Stimulated activated effector memory CD8-positive, alpha-beta T cell treated with anti-CD3 and anti-CD28 coated beads, Interleukin-12 subunit alpha, Interleukin-12 subunit beta, amount 100 ng/mL, for 72 hours (primary cell): ENCODE measurements around the gene FHIT.
A peak's percentile ranks its signal among the peaks of the same experiment; 100 is the strongest.
"Not testable (repeated sequence)": the region's sequence is repeated elsewhere in the genome, so short reads cannot be mapped to it uniquely, and the experiment has no call there.

Experiments used
- ATAC-seq: fragments of 150-1000 bp; cut with Tn5 transposase; 2 replicates; pipeline ENCODE4 v1.10.0; 2021
- DNase-seq, 2 donors: peaks; one replicate each; pipeline ENCODE4 v3.0.0; 2021 to 2022; ENCODE audit warnings: low spot score in 2 of 2
- H3K27ac Mint-ChIP-seq: one replicate; pipeline ENCODE4 v1.8.0; 2022; ENCODE audit warnings: mild to moderate bottlenecking, mixed read lengths
- H3K36me3 Mint-ChIP-seq: one replicate; pipeline ENCODE4 v1.8.0; 2022; ENCODE audit warnings: mild to moderate bottlenecking, mixed read lengths
- H3K4me1 Mint-ChIP-seq: one replicate; pipeline ENCODE4 v1.8.0; 2022; ENCODE audit warnings: mixed read lengths
- H3K4me3 Mint-ChIP-seq: one replicate; pipeline ENCODE4 v1.8.0; 2022; ENCODE audit warnings: mild to moderate bottlenecking, mixed read lengths
- H3K9me3 Mint-ChIP-seq: one replicate; pipeline ENCODE4 v1.8.0; 2022; ENCODE audit warnings: mixed read lengths

The FHIT gene

DNA sequence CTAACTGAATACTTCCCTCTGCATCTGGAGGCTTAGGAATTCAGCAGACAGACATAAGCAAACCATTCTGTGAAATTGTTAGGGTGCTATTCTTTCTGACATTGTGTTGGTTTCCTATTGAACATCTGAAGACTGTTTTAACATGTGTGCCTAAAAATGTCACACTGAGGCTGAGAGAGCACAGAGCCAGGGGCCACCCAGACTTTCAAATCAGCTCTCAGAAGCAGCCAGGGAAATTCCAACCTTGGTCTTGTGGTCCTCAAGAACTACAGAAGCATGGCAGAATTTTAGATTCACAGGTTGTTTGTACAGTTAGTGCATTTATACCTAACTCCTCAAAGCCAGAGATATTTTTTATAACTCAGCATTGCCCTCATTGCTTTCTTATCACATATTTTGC, 1272.3 kb downstream of the FHIT start:
- no peak overlapping the region for H3K4me3 Mint-ChIP-seq
- DNase-seq: no peak
- H3K9me3 Mint-ChIP-seq: no peaks in the 10 kb centered on the region
- no peak overlapping the region for H3K27ac Mint-ChIP-seq
- peaks cover 31% of the 10 kb centered on the region for H3K4me1 Mint-ChIP-seq
- no peaks in the 10 kb centered on the region for H3K36me3 Mint-ChIP-seq
- ATAC-seq: peak; percentile 69

DNA sequence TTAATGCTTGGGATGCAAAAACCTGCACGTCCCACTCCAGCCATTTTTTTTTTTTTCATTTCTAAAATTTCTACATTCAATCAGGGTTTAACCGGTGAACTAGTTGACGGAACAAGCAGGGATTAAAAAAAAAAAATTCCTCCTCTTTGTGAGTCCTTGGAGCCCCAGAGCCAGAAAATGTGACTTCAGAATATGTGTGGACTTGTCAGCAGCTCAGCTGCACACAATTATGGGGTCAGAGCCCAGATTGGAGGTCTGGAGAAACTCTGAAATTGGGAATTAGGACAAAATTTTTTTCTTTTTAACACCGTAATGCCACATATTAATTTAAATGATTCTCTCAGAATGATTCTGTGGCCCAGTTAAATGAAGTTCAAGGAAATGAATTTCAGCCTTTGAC, 1280.5 kb downstream of the FHIT start:
- Mint-ChIP-seq H3K36me3 (no peaks in the 10 kb centered on the region), H3K27ac (no peak overlapping the region), H3K4me1 (no peaks in the 10 kb centered on the region), H3K4me3 (no peak overlapping the region), H3K9me3 (peaks cover 7% of the 10 kb centered on the region)
- ATAC-seq (no peak), DNase-seq (no peak)

DNA sequence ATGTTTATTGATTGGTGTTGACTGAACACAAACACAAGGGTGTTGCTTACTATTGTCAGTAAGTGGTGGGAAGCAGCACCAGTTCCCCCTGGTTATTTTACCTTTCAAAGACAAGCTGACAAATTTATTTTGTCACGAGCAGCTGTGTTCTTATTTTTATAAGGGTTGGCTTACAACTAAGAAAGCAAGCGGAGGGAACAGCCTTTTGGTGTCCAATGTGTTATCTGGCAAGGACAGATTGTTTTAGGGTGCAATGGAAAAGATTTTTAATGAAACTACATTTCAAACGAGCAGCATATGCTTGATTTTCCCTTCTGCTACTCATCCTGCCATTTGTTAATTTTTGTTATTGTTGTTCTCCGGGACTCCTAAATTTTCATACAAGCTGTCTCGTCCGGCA, 1280.9 kb downstream of the FHIT start:
- ATAC-seq (no peak), DNase-seq (no peak)
- Mint-ChIP-seq H3K4me1 (no peaks in the 10 kb centered on the region), H3K27ac (no peak overlapping the region), H3K4me3 (no peak overlapping the region), H3K36me3 (no peaks in the 10 kb centered on the region), H3K9me3 (peaks cover 7% of the 10 kb centered on the region)

DNA sequence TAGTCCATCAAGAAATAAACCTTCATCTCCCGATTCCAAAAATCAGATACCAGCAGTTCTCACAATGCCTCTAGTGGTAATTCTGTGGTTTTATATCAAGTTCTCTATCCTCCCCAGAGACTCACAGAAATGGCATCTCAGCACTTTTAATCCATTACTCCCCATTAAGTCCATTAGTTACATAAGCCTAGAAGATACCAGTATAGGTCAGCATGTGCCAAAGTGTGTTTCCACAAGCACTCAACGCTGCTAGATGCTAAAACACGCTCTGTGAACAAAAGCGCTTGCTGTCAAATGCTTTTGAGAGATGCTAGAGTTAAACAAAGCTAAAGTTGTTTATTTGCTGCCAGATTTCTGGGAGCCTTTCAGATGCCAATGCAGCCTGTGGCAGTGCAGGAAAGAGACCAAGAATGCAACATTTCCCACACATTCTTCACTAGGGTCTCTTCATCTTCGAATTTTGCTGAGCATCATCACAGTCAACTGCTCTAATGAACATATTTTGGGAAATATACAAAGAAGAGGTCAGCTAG, 1282.7 kb downstream of the FHIT start:
- H3K4me3 Mint-ChIP-seq: no peak overlapping the region

DNA sequence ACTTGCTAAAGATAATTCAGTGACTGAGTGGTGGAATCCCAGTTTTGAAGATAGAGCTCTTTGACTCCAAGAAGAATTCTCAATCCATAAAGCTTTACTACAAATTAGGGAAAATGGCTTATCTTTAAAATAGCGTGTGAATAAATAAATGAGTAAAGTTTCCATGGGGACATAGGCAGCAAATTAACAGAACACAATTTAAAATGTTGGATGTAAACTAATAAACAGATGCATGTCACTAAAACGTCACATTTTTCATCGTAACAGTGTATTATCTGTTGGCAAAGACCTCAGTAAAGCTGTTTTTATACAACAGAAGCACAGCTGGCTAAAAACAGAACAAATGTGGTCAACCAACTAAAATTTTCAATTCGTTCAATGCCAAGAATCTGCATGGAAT, 1287.6 kb downstream of the FHIT start:
- Mint-ChIP-seq H3K36me3 (no peaks in the 10 kb centered on the region), H3K9me3 (no peaks in the 10 kb centered on the region), H3K4me3 (no peak overlapping the region), H3K27ac (no peak overlapping the region), H3K4me1 (peaks cover 4% of the 10 kb centered on the region)
- no peak for DNase-seq
- no peak for ATAC-seq

More for the DNA sequence above, 1282.7 kb downstream of the FHIT start:
- DNase-seq (no peak), ATAC-seq (no peak)
- Mint-ChIP-seq H3K4me1 (no peaks in the 10 kb centered on the region), H3K9me3 (peaks cover 7% of the 10 kb centered on the region), H3K36me3 (no peaks in the 10 kb centered on the region), H3K27ac (no peak overlapping the region)

DNA sequence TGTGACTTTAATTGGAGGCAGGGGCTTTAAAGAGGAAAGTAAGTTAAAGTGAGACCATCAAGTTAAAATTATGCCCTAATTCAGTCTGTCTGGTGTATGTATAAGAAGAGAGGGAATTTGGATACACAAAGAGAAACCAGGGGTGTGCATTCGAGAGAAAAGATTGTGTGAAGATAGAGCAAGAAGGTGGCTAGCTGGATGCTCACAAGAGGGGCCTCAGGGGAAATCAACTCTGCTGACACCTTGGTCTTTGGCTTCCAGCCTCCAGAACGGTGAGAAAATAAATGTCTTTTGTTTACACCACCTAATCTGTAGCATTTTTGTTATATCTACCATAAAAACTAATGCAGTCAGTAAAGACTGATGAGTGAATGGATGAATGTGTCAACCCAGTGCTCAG, 1294.1 kb downstream of the FHIT start:
- H3K9me3 Mint-ChIP-seq: peaks cover 8% of the 10 kb centered on the region
- peaks cover 18% of the 10 kb centered on the region for H3K4me1 Mint-ChIP-seq
- ATAC-seq: no peak
- H3K36me3 Mint-ChIP-seq: no peaks in the 10 kb centered on the region
- no peak overlapping the region for H3K4me3 Mint-ChIP-seq
- DNase-seq: no peak
- peak overlapping the region; percentile 9 for H3K27ac Mint-ChIP-seq

DNA sequence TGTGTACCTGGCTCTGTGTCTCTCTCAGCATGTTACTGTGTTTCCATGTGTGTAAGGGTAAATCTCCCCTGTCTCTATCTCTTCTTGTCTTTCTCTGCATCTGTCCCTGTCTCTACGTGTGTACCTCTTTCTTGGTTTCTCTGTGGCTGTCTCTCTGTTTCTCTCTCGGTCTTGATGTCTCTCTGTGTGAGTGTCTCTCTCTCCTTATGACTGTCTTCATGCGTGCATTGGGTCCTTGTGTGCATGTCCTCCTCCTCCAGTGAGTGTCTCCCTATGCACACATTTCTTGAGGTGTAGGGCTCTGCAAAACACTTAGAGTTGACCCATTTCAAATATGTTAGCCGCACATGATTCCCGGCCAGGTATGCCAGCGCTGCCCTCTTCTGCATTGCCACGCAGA, 1298.1 kb downstream of the FHIT start:
- no peak for DNase-seq
- Mint-ChIP-seq H3K27ac (no peak overlapping the region), H3K4me3 (no peak overlapping the region), H3K36me3 (no peaks in the 10 kb centered on the region), H3K4me1 (peaks cover 14% of the 10 kb centered on the region), H3K9me3 (peaks cover 8% of the 10 kb centered on the region)
- no peak for ATAC-seq

DNA sequence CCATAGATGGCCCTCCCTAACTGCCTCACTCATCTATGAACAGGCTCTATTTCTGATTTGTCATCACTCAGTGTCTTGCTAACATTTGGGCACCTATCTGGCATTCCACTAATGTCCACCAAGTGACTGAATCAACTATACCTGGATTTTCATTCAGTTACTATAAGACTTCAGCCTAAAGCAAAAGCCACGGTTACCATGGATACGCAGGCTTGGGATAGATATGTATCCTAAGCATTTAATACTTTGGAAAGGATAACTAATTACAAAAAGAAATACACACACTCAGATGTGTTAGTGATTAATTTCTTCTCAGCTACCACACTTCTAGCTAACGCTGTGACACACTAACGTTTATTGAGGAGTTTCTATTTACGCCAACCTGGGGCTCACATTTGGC, 1301.9 kb downstream of the FHIT start:
- Mint-ChIP-seq H3K9me3 (no peaks in the 10 kb centered on the region), H3K4me3 (no peak overlapping the region), H3K4me1 (peaks cover 6% of the 10 kb centered on the region), H3K27ac (no peak overlapping the region), H3K36me3 (no peaks in the 10 kb centered on the region)
- ATAC-seq (no peak), DNase-seq (no peak)

DNA sequence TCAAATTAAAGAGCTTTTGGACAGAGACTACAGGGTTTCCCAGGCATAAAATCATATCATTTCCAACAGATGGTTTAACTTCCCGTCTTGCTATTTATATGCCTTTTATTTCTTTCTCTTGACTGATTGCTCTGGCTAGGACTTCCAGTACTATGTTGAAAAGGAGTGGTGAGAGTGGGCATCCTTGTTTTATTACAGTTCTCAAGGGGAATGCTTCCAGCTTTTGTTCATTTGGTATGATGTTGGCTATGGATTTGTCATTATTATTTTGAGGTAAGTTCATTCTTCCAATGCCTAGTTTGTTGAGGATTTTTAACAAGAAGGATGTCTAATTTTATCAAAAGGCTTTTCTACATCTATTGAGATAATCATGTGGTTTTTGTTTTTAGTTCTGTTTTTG, 1304.9 kb downstream of the FHIT start:
- Mint-ChIP-seq H3K9me3 (no peaks in the 10 kb centered on the region), H3K36me3 (no peaks in the 10 kb centered on the region), H3K4me1 (peaks cover 2% of the 10 kb centered on the region), H3K4me3 (no peak overlapping the region), H3K27ac (no peak overlapping the region)
- DNase-seq (no peak), ATAC-seq (no peak)

DNA sequence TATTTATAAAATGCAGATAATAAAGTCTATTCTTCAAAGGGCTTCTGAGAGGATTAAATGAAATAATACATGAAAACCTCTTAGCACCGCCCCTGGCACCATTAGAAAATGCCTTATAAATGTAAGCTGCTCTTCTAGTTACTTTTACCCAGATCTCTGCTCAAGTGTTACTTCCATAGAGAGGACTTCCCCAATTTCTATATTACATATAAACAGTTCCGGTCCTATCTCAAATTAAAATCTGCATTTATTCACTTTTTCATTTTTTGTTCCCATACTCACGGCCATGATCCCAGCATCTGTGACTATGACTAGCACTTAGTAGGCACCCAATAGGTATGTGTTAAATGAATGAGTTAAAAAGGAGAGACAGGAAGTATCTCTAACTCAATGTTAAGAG, 1310.5 kb downstream of the FHIT start:
- Mint-ChIP-seq H3K36me3 (no peaks in the 10 kb centered on the region), H3K27ac (no peak overlapping the region), H3K4me1 (peaks cover 16% of the 10 kb centered on the region), H3K4me3 (no peak overlapping the region), H3K9me3 (no peaks in the 10 kb centered on the region)
- no peak for DNase-seq
- no peak for ATAC-seq

DNA sequence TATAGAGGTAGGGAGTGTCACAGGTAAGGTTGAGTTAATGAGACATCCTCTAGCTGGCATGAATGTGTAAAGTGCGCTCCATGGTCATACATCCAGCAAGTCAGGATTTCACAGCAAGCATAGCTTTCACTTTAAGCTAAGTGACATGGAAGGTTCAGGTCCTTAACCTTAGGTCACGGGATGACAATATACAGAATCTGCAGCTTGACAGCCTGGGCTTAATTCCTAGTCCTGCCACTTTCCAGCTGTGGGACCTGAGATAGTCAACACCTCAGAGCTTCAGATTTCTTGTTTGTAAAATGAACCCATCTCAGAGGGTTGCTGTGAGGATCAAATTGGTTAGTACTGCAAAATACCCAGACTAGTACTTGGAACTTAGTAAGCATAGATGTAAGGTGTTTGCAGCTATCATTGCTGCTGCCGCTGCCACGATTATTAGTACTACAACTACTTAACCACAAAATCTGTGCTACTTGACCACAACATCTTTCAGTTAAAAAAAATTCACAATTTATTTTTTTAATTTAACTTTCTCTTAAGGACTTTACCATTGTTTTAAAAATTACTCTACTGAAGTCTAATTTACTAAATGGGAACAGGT, 1311.3 kb downstream of the FHIT start:
- peaks cover 24% of the 10 kb centered on the region for H3K4me1 Mint-ChIP-seq
- no peaks in the 10 kb centered on the region for H3K36me3 Mint-ChIP-seq
- no peak for DNase-seq
- H3K9me3 Mint-ChIP-seq: no peaks in the 10 kb centered on the region
- no peak overlapping the region for H3K27ac Mint-ChIP-seq
- H3K4me3 Mint-ChIP-seq: no peak overlapping the region
- ATAC-seq: no peak

DNA sequence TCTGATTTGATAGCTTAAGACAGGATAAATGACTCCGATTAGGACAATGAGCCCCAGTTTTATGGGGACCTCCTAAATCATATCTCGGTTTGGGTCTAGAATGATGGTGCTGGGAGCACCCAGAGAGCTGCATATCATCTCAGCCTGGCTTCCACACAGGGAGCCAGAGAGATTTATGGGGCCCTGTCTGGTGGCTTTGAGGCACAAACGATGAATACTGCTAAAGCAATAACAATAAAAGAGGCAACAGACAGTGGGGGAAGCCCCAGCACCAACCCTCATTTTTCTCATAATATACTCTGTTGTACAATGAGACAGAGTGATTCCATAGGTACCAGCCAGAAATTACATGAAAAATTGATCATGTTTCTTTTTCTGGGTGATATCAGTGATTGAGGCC, 1312.4 kb downstream of the FHIT start:
- no peaks in the 10 kb centered on the region for H3K36me3 Mint-ChIP-seq
- no peak overlapping the region for H3K27ac Mint-ChIP-seq
- ATAC-seq (no peak), DNase-seq (no peak)
- H3K4me3 Mint-ChIP-seq: no peak overlapping the region
- peaks cover 2% of the 10 kb centered on the region for H3K9me3 Mint-ChIP-seq
- H3K4me1 Mint-ChIP-seq: peaks cover 32% of the 10 kb centered on the region

DNA sequence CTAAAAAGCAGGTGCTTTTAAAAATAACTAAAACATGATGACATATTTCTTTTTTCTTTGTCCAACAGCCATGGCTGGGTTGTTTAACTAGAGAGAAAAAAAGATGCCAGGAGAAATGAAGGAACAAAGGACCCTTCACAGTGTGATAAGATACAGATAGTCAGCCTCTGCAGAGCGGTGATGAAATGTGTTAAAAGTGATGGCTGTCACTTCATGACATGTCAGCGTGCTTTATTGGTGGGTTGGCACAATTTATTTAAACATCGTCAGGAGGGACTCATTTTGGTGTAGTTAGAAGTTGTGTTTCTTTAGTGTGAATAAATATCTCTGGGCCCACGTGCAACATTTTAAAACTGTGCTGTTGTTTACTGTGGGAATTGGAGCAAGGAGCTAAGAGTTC, 1314.1 kb downstream of the FHIT start:
- Mint-ChIP-seq H3K9me3 (peaks cover 2% of the 10 kb centered on the region), H3K27ac (no peak overlapping the region), H3K36me3 (no peaks in the 10 kb centered on the region), H3K4me3 (no peak overlapping the region), H3K4me1 (peaks cover 32% of the 10 kb centered on the region)
- ATAC-seq: no peak
- no peak for DNase-seq

DNA sequence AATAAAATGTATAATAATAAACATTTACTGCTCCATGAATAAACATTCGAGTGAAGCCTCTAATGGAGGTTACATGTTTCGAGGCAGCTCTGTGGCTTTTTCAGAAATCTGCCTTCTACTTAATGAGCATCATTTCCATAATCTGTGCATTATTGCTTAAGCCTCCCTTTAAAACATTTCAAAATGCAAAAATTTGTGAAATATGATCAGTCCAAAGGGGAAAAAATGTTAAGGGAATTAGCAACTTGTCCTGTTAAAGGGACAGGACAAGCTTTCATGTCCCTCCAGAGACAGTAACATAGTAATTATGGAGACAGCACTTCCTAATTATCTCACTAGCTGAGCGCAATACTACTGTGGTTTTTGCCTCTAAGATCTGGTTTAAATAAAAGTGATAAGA, 1314.8 kb downstream of the FHIT start:
- Mint-ChIP-seq H3K4me3 (no peak overlapping the region), H3K4me1 (peaks cover 30% of the 10 kb centered on the region), H3K9me3 (peaks cover 2% of the 10 kb centered on the region), H3K27ac (no peak overlapping the region), H3K36me3 (no peaks in the 10 kb centered on the region)
- no peak for ATAC-seq
- no peak for DNase-seq

DNA sequence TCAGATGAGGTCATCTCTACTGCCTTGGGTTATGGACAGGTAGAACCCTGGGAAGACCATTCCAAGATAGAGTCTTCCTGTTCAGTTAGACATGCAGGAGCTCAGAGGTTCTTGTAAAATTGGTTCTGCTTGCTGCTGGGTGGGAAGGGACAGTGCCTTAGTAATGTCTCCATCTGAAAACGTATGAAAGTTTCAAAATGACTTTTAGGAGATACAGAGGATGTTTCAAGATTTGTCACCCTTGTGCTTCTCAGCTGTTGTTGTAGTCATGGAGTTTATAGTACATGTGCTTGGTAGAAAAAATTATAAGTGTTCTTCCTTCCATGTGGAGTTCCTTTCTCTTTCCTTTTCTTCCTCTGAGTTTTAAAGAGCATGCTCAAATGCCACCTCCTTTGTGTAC, 1316.2 kb downstream of the FHIT start:
- Mint-ChIP-seq H3K36me3 (no peaks in the 10 kb centered on the region), H3K9me3 (peaks cover 2% of the 10 kb centered on the region), H3K27ac (no peak overlapping the region), H3K4me1 (peaks cover 16% of the 10 kb centered on the region), H3K4me3 (no peak overlapping the region)
- DNase-seq (no peak), ATAC-seq (peak; percentile 99)

DNA sequence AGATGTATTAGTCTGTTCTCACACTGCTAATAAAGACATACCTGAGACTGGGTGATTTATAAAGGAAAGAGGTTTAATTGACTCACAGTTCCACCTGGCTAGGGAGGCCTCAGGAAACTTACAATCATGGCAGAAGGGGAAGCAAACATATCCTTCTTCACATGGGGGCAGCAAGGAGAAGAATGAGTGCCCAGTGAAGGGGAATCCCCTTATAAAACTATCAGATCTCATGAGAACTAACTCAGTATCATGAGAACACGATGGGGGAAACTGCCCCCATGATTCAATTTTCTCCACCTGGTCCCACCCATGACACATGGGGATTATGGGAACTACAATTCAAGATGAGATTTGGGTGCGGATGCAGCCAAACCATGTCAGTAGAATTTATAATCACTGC, 1316.7 kb downstream of the FHIT start:
- peaks cover 16% of the 10 kb centered on the region for H3K4me1 Mint-ChIP-seq
- H3K27ac Mint-ChIP-seq, H3K4me3 Mint-ChIP-seq, DNase-seq, H3K9me3 Mint-ChIP-seq, H3K36me3 Mint-ChIP-seq: not testable (repeated sequence)
- ATAC-seq: peak; percentile 29

DNA sequence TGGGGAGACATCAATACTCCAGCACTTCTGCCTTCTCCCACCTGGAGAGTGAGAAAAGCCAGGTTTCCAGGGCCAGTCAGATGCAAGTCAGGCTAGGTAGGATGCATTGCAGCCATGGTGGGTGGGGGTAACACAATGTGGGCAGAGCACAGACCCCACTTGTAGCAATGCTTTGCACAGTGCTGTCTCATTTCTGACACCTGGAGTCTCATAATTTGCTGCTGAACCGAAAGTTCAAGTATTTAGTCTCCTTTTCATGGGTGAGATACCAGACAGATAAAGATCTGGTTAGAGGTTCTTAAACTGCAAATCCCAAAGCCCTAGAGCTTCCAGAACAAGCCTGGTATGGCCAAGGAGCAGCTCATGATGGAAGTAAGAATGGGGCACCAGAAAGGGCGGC, 1321.1 kb downstream of the FHIT start:
- H3K27ac Mint-ChIP-seq: no peak overlapping the region
- peaks cover 10% of the 10 kb centered on the region for H3K4me1 Mint-ChIP-seq
- DNase-seq: no peak
- no peak for ATAC-seq
- no peak overlapping the region for H3K4me3 Mint-ChIP-seq
- no peaks in the 10 kb centered on the region for H3K36me3 Mint-ChIP-seq
- H3K9me3 Mint-ChIP-seq: peaks cover 2% of the 10 kb centered on the region
